ENCODE measurements around the gene CCDC146. TPM values are rescaled to one million over a fixed set of nuclear protein-coding genes. Genes with fewer than 3 reads are reported as not detected.
"Not testable (repeated sequence)": the region's sequence is repeated elsewhere in the genome, so short reads cannot be mapped to it uniquely, and the experiment has no call there.

CCDC146 gene
- total and polyA plus RNA-seq, 4 donors = 19.6 to 30.5 (median 24.3) TPM

GRCh38 chr7:77174418-77174817 lies 52.0 kb downstream of the CCDC146 start:
- H3K9me3 ChIP-seq (ENCODE audit: control insufficient read depth, insufficient read depth, low read length); DNase-seq (ENCODE audit: low read depth in 4 of 6, low spot score in 6 of 6); H3K4me3 ChIP-seq (ENCODE audit: low read depth, low read length); H3K27me3 ChIP-seq (ENCODE audit: control insufficient read depth, insufficient read depth, low read length); H3K27ac ChIP-seq (ENCODE audit: low read depth, low read length); H3K36me3 ChIP-seq (ENCODE audit: control insufficient read depth, insufficient read depth, low read length); H3K4me1 ChIP-seq (ENCODE audit: control insufficient read depth, insufficient read depth, low read length): not testable (repeated sequence)
- WGBS (ENCODE audit: insufficient coverage) = no CpG with 5 or more reads among the region's 4 CpGs

GRCh38 chr7:77175274-77175800 lies 52.9 kb downstream of the CCDC146 start:
- H3K9me3 ChIP-seq (ENCODE audit: control insufficient read depth, insufficient read depth, low read length); H3K27ac ChIP-seq (ENCODE audit: low read depth, low read length); H3K4me1 ChIP-seq (ENCODE audit: control insufficient read depth, insufficient read depth, low read length); H3K36me3 ChIP-seq (ENCODE audit: control insufficient read depth, insufficient read depth, low read length); H3K4me3 ChIP-seq (ENCODE audit: low read depth, low read length); DNase-seq (ENCODE audit: low read depth in 4 of 6, low spot score in 6 of 6); H3K27me3 ChIP-seq (ENCODE audit: control insufficient read depth, insufficient read depth, low read length): not testable (repeated sequence)
- WGBS (ENCODE audit: insufficient coverage) = no CpG with 5 or more reads among the region's 3 CpGs

- not testable (repeated sequence) for H3K36me3 ChIP-seq (ENCODE audit: control insufficient read depth, insufficient read depth, low read length); H3K27me3 ChIP-seq (ENCODE audit: control insufficient read depth, insufficient read depth, low read length); H3K4me3 ChIP-seq (ENCODE audit: low read depth, low read length); H3K4me1 ChIP-seq (ENCODE audit: control insufficient read depth, insufficient read depth, low read length); H3K27ac ChIP-seq (ENCODE audit: low read depth, low read length); H3K9me3 ChIP-seq (ENCODE audit: control insufficient read depth, insufficient read depth, low read length)
- DNase-seq (ENCODE audit: low read depth in 4 of 6, low spot score in 6 of 6) = peak in 1 of 6 donors; percentile 25
- WGBS (ENCODE audit: insufficient coverage) = no CpG with 5 or more reads among the region's 9 CpGs
Observed at GRCh38 chr7:77177321-77177904, 55.0 kb downstream of the CCDC146 start.

GRCh38 chr7:77178024-77178423 lies 55.6 kb downstream of the CCDC146 start:
- H3K27ac ChIP-seq (ENCODE audit: low read depth, low read length); DNase-seq (ENCODE audit: low read depth in 4 of 6, low spot score in 6 of 6); H3K36me3 ChIP-seq (ENCODE audit: control insufficient read depth, insufficient read depth, low read length): not testable (repeated sequence)

GRCh38 chr7:77181015-77181595 lies 58.7 kb downstream of the CCDC146 start:
- no peak overlapping the region for H3K4me3 ChIP-seq (ENCODE audit: low read depth, low read length)

More at GRCh38 chr7:77178024-77178423, 55.6 kb downstream of the CCDC146 start:
- not testable (repeated sequence) for H3K4me1 ChIP-seq (ENCODE audit: control insufficient read depth, insufficient read depth, low read length); H3K9me3 ChIP-seq (ENCODE audit: control insufficient read depth, insufficient read depth, low read length); H3K27me3 ChIP-seq (ENCODE audit: control insufficient read depth, insufficient read depth, low read length); H3K4me3 ChIP-seq (ENCODE audit: low read depth, low read length)

GRCh38 chr7:77181734-77182133 lies 59.3 kb downstream of the CCDC146 start:
- no peaks in the 10 kb centered on the region for H3K36me3 ChIP-seq (ENCODE audit: control insufficient read depth, insufficient read depth, low read length)
- H3K27ac ChIP-seq (ENCODE audit: low read depth, low read length) = no peak overlapping the region
- H3K9me3 ChIP-seq (ENCODE audit: control insufficient read depth, insufficient read depth, low read length) = no peaks in the 10 kb centered on the region
- H3K4me3 ChIP-seq (ENCODE audit: low read depth, low read length) = no peak overlapping the region
- no peak for DNase-seq (ENCODE audit: low read depth in 4 of 6, low spot score in 6 of 6)
- no peaks in the 10 kb centered on the region for H3K4me1 ChIP-seq (ENCODE audit: control insufficient read depth, insufficient read depth, low read length)
- WGBS (ENCODE audit: insufficient coverage) = 100% methylated on average over 1 of the region's 3 CpGs
- H3K27me3 ChIP-seq (ENCODE audit: control insufficient read depth, insufficient read depth, low read length) = no peaks in the 10 kb centered on the region

More at GRCh38 chr7:77181015-77181595, 58.7 kb downstream of the CCDC146 start:
- DNase-seq (ENCODE audit: low read depth in 4 of 6, low spot score in 6 of 6) = no peak
- no peaks in the 10 kb centered on the region for H3K27me3 ChIP-seq (ENCODE audit: control insufficient read depth, insufficient read depth, low read length)
- H3K4me1 ChIP-seq (ENCODE audit: control insufficient read depth, insufficient read depth, low read length) = no peaks in the 10 kb centered on the region
- no peaks in the 10 kb centered on the region for H3K9me3 ChIP-seq (ENCODE audit: control insufficient read depth, insufficient read depth, low read length)
- H3K36me3 ChIP-seq (ENCODE audit: control insufficient read depth, insufficient read depth, low read length) = no peaks in the 10 kb centered on the region
- no peak overlapping the region for H3K27ac ChIP-seq (ENCODE audit: low read depth, low read length)
- WGBS (ENCODE audit: insufficient coverage) = no CpG with 5 or more reads among the region's 4 CpGs

GRCh38 chr7:77182261-77182660 lies 59.8 kb downstream of the CCDC146 start:
- H3K36me3 ChIP-seq (ENCODE audit: control insufficient read depth, insufficient read depth, low read length) = no peaks in the 10 kb centered on the region
- H3K9me3 ChIP-seq (ENCODE audit: control insufficient read depth, insufficient read depth, low read length) = no peaks in the 10 kb centered on the region
- no peak overlapping the region for H3K4me3 ChIP-seq (ENCODE audit: low read depth, low read length)
- no peaks in the 10 kb centered on the region for H3K4me1 ChIP-seq (ENCODE audit: control insufficient read depth, insufficient read depth, low read length)
- no CpG with 5 or more reads among the region's 1 CpG for WGBS (ENCODE audit: insufficient coverage)
- DNase-seq (ENCODE audit: low read depth in 4 of 6, low spot score in 6 of 6) = no peak
- no peak overlapping the region for H3K27ac ChIP-seq (ENCODE audit: low read depth, low read length)
- no peaks in the 10 kb centered on the region for H3K27me3 ChIP-seq (ENCODE audit: control insufficient read depth, insufficient read depth, low read length)

- no peak overlapping the region for H3K27ac ChIP-seq (ENCODE audit: low read depth, low read length)
- H3K4me1 ChIP-seq (ENCODE audit: control insufficient read depth, insufficient read depth, low read length) = no peaks in the 10 kb centered on the region
- H3K27me3 ChIP-seq (ENCODE audit: control insufficient read depth, insufficient read depth, low read length) = no peaks in the 10 kb centered on the region
- no peak for DNase-seq (ENCODE audit: low read depth in 4 of 6, low spot score in 6 of 6)
- H3K4me3 ChIP-seq (ENCODE audit: low read depth, low read length) = no peak overlapping the region
- H3K9me3 ChIP-seq (ENCODE audit: control insufficient read depth, insufficient read depth, low read length) = no peaks in the 10 kb centered on the region
- no peaks in the 10 kb centered on the region for H3K36me3 ChIP-seq (ENCODE audit: control insufficient read depth, insufficient read depth, low read length)
Observed at GRCh38 chr7:77184463-77184862, 62.0 kb downstream of the CCDC146 start.

- Histone ChIP-seq H3K4me1 (ENCODE audit: control insufficient read depth, insufficient read depth, low read length) (no peaks in the 10 kb centered on the region), H3K27ac (ENCODE audit: low read depth, low read length) (no peak overlapping the region), H3K36me3 (ENCODE audit: control insufficient read depth, insufficient read depth, low read length) (no peaks in the 10 kb centered on the region), H3K9me3 (ENCODE audit: control insufficient read depth, insufficient read depth, low read length) (no peaks in the 10 kb centered on the region), H3K27me3 (ENCODE audit: control insufficient read depth, insufficient read depth, low read length) (no peaks in the 10 kb centered on the region), H3K4me3 (ENCODE audit: low read depth, low read length) (no peak overlapping the region)
- WGBS (ENCODE audit: insufficient coverage) = no CpG with 5 or more reads among the region's 3 CpGs
- DNase-seq (ENCODE audit: low read depth in 4 of 6, low spot score in 6 of 6) = no peak
Observed at GRCh38 chr7:77184990-77185389, 62.6 kb downstream of the CCDC146 start.

- Histone ChIP-seq H3K4me1 (ENCODE audit: control insufficient read depth, insufficient read depth, low read length) (no peaks in the 10 kb centered on the region), H3K4me3 (ENCODE audit: low read depth, low read length) (no peak overlapping the region), H3K36me3 (ENCODE audit: control insufficient read depth, insufficient read depth, low read length) (no peaks in the 10 kb centered on the region), H3K27ac (ENCODE audit: low read depth, low read length) (no peak overlapping the region), H3K27me3 (ENCODE audit: control insufficient read depth, insufficient read depth, low read length) (no peaks in the 10 kb centered on the region), H3K9me3 (ENCODE audit: control insufficient read depth, insufficient read depth, low read length) (no peaks in the 10 kb centered on the region)
- no peak for DNase-seq (ENCODE audit: low read depth in 4 of 6, low spot score in 6 of 6)
- no CpG with 5 or more reads among the region's 2 CpGs for WGBS (ENCODE audit: insufficient coverage)
Observed at GRCh38 chr7:77185866-77186265, 63.5 kb downstream of the CCDC146 start.
